Measurements from ENCODE around the gene CSRP3.
"Not testable (repeated sequence)": the region's sequence is repeated elsewhere in the genome, so short reads cannot be mapped to it uniquely, and the experiment has no call there.

Gene CSRP3

GRCh38 chr11:19156892-19157291 lies 44.9 kb downstream of the CSRP3 start:
- Mint-ChIP-seq H3K36me3 (ENCODE audit: low read depth) (peaks cover 36% of the 10 kb centered on the region), H3K27ac (no peak overlapping the region), H3K4me1 (peaks cover 10% of the 10 kb centered on the region), H3K27me3 (ENCODE audit: low read depth) (no peaks in the 10 kb centered on the region), H3K4me3 (no peak overlapping the region), H3K9me3 (no peaks in the 10 kb centered on the region)
- TF ChIP-seq, protein P1, sequence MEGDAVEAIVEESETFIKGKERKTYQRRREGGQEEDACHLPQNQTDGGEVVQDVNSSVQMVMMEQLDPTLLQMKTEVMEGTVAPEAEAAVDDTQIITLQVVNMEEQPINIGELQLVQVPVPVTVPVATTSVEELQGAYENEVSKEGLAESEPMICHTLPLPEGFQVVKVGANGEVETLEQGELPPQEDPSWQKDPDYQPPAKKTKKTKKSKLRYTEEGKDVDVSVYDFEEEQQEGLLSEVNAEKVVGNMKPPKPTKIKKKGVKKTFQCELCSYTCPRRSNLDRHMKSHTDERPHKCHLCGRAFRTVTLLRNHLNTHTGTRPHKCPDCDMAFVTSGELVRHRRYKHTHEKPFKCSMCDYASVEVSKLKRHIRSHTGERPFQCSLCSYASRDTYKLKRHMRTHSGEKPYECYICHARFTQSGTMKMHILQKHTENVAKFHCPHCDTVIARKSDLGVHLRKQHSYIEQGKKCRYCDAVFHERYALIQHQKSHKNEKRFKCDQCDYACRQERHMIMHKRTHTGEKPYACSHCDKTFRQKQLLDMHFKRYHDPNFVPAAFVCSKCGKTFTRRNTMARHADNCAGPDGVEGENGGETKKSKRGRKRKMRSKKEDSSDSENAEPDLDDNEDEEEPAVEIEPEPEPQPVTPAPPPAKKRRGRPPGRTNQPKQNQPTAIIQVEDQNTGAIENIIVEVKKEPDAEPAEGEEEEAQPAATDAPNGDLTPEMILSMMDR (IDR thresholded peaks at IDR 0.05; ENCODE audit: unreplicated experiment in 3 of 3) = no peak

DNA sequence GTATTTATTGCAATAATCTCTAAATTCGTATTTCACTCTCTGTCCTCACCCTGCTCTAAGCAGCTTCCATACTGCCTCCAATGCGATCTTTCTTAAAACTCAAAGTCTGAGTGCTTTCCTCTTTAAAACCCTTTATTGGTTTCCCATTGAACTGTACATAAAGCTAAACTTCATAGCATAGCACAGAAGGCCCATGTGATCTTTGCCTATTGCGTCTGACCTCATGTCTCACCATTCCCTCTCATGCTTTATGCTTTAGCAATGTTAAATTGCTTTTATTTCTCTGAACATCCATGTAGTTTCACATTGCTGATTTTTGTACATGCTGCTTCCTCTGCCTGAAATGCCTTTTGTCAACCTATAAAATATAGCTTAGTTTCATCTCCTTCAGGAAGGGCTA lies 56.5 kb downstream of the CSRP3 start:
- H3K9me3 Mint-ChIP-seq = peaks cover 3% of the 10 kb centered on the region
- no peak overlapping the region for H3K4me3 Mint-ChIP-seq
- peaks cover 11% of the 10 kb centered on the region for H3K36me3 Mint-ChIP-seq (ENCODE audit: low read depth)
- H3K27ac Mint-ChIP-seq = no peak overlapping the region
- TF ChIP-seq, protein P1 (IDR thresholded peaks at IDR 0.05; ENCODE audit: unreplicated experiment in 3 of 3) = no peak
- H3K27me3 Mint-ChIP-seq (ENCODE audit: low read depth) = no peaks in the 10 kb centered on the region
- no peaks in the 10 kb centered on the region for H3K4me1 Mint-ChIP-seq

GRCh38 chr11:19136884-19137283 lies 64.9 kb downstream of the CSRP3 start:
- H3K4me3 Mint-ChIP-seq; H3K4me1 Mint-ChIP-seq; H3K27ac Mint-ChIP-seq; H3K27me3 Mint-ChIP-seq (ENCODE audit: low read depth): not testable (repeated sequence)
- H3K36me3 Mint-ChIP-seq (ENCODE audit: low read depth) = peaks cover 38% of the 10 kb centered on the region
- peaks cover 31% of the 10 kb centered on the region for H3K9me3 Mint-ChIP-seq

DNA sequence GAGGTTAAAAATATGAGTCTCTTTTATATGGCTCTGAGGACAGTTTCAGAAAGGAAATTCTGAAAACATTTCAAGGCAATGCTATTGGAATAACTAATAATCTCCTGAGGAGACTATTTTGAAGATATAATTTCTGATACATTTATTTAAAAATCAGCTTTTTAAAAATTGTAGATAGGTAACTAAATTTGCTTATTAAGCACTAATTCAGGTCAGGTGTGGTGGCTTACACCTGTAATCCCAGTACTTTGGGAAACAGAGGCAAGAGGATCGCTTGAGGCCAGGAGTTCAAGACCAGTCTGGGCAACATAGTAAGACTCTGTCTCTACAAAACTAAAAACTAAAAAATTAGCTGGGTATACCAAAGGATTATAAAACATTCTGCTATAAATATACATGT lies 67.8 kb downstream of the CSRP3 start:
- peaks cover 57% of the 10 kb centered on the region for H3K36me3 Mint-ChIP-seq (ENCODE audit: low read depth)
- TF ChIP-seq, protein P1 (IDR thresholded peaks at IDR 0.05; ENCODE audit: unreplicated experiment in 3 of 3) = no peak
- no peaks in the 10 kb centered on the region for H3K4me1 Mint-ChIP-seq
- no peak overlapping the region for H3K27ac Mint-ChIP-seq
- H3K27me3 Mint-ChIP-seq (ENCODE audit: low read depth) = no peaks in the 10 kb centered on the region
- H3K4me3 Mint-ChIP-seq = no peak overlapping the region
- H3K9me3 Mint-ChIP-seq = peaks cover 35% of the 10 kb centered on the region

All from nephron (organoid).